Ishikawa (cell line): ENCODE results near the gene BCAR1.

ENCODE experiments used
- CEBPB ChIP-seq: IDR thresholded peaks from 2 replicates; pipeline ENCODE4 v1.6.1; 2012
- CREB1 ChIP-seq: IDR thresholded peaks from 2 replicates; pipeline ENCODE4 v1.6.1; 2012; ENCODE audit warnings: low read depth
- EGR1 ChIP-seq: IDR thresholded peaks from 2 replicates; pipeline ENCODE4 v1.6.1; 2012
- EP300 ChIP-seq: IDR thresholded peaks from 2 replicates; pipeline ENCODE4 v1.6.1; 2012; ENCODE audit warnings: borderline replicate concordance
- FOXM1 ChIP-seq: IDR thresholded peaks from 2 replicates; pipeline ENCODE4 v1.6.1; 2012; ENCODE audit warnings: low read depth, borderline replicate concordance
- NFIC ChIP-seq: IDR thresholded peaks from 2 replicates; pipeline ENCODE4 v1.6.1; 2012
- RAD21 ChIP-seq: IDR thresholded peaks from 2 replicates; pipeline ENCODE4 v1.6.1; 2012; ENCODE audit warnings: low read depth
- TAF1 ChIP-seq: IDR thresholded peaks from 2 replicates; pipeline ENCODE4 v1.6.1; 2012; ENCODE audit warnings: low read depth, mild to moderate bottlenecking
- TCF12 ChIP-seq: IDR thresholded peaks from 2 replicates; pipeline ENCODE4 v1.6.1; 2012; ENCODE audit warnings: low read depth
- TEAD4 ChIP-seq: IDR thresholded peaks from 2 replicates; pipeline ENCODE4 v1.6.1; 2012
- YY1 ChIP-seq: IDR thresholded peaks from 2 replicates; pipeline ENCODE4 v1.6.1; 2012; ENCODE audit warnings: low read depth
- ZBTB7A ChIP-seq: IDR thresholded peaks from 2 replicates; pipeline ENCODE4 v1.6.1; 2012; ENCODE audit warnings: low read depth
- TF ChIP-seq, protein P1 (sequence below): IDR thresholded peaks from 2 replicates; pipeline ENCODE4 v1.6.1; 2012
- TF ChIP-seq, protein P2 (sequence below): IDR thresholded peaks from 2 replicates; pipeline ENCODE4 v1.6.1; 2012
- TF ChIP-seq, protein P3 (sequence below): IDR thresholded peaks from 2 replicates; pipeline ENCODE4 v1.6.1; 2012; ENCODE audit warnings: low read depth, mild to moderate bottlenecking

Gene BCAR1

DNA sequence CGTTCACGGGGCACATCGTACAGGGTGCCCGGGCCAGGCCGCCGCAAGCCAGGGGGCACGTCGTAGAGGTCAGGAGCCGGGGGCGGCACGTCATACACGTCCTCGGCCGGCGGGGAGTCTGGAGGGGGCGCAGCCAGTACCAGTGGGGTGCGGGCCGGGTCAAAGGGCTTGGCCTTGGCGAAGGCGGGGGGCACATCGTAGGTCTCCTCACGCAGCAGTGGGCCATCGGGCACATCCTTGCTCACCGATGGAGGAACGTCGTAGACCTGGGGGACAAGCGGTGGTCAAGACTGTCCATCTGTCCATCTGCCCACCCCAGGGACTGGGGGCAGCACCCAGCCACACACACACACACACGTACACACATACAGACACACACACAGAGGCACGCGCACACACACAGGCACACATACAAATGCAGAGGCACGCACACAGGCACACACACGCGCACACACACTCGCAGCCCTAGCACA, 15.7 kb downstream of the BCAR1 start:
- TF ChIP-seq RAD21: no peak
- no peak for TF ChIP-seq YY1
- no peak for TF ChIP-seq TAF1
- TF ChIP-seq TCF12: no peak
- TF ChIP-seq NFIC: no peak
- TF ChIP-seq, protein P1, sequence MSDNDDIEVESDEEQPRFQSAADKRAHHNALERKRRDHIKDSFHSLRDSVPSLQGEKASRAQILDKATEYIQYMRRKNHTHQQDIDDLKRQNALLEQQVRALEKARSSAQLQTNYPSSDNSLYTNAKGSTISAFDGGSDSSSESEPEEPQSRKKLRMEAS: no peak
- TF ChIP-seq, protein P2, sequence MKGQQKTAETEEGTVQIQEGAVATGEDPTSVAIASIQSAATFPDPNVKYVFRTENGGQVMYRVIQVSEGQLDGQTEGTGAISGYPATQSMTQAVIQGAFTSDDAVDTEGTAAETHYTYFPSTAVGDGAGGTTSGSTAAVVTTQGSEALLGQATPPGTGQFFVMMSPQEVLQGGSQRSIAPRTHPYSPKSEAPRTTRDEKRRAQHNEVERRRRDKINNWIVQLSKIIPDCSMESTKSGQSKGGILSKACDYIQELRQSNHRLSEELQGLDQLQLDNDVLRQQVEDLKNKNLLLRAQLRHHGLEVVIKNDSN: no peak
- TF ChIP-seq TEAD4: no peak
- TF ChIP-seq, protein P3, sequence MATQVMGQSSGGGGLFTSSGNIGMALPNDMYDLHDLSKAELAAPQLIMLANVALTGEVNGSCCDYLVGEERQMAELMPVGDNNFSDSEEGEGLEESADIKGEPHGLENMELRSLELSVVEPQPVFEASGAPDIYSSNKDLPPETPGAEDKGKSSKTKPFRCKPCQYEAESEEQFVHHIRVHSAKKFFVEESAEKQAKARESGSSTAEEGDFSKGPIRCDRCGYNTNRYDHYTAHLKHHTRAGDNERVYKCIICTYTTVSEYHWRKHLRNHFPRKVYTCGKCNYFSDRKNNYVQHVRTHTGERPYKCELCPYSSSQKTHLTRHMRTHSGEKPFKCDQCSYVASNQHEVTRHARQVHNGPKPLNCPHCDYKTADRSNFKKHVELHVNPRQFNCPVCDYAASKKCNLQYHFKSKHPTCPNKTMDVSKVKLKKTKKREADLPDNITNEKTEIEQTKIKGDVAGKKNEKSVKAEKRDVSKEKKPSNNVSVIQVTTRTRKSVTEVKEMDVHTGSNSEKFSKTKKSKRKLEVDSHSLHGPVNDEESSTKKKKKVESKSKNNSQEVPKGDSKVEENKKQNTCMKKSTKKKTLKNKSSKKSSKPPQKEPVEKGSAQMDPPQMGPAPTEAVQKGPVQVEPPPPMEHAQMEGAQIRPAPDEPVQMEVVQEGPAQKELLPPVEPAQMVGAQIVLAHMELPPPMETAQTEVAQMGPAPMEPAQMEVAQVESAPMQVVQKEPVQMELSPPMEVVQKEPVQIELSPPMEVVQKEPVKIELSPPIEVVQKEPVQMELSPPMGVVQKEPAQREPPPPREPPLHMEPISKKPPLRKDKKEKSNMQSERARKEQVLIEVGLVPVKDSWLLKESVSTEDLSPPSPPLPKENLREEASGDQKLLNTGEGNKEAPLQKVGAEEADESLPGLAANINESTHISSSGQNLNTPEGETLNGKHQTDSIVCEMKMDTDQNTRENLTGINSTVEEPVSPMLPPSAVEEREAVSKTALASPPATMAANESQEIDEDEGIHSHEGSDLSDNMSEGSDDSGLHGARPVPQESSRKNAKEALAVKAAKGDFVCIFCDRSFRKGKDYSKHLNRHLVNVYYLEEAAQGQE: no peak

DNA sequence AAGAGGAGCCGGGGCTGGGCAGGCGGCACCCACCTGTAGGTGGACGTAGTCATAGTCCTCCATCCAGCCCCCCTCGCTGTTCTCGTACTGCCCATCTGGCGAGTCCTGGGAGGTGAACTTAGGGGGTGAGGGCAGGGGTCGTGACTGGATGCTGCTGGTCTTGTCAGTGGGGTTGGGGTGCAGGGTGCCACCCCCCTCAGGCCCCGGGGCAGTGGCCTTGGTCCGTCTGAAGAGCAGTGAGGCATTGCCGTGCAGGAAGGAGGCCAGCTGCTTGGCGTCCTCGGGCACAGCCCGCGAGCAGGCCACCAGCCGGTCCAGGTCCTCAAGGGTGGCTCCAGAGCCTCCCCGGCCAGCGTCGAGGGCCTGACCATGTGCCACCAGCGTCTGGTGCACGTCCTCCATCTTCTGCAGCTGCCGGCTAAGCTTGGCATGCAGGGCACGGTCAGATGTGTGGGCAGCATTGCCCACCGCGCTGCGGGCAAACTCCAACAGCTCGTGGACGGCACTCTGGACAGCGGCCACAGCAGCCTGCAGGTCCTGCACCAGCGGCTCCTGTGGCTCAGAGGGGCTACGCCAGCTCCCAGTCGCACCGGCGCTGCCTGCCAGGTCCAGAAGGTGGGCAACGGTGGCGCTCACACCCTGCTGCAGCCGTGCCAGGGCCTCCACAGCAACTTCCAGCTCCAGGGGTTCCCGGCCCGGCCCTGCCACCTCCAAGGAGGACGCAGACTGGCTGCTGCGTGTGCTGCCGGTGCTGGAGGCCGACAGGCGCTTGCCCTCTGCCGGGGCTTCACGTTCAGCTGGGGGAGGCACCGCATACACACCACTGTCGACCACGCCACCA, 16.3 kb downstream of the BCAR1 start:
- TF ChIP-seq EP300: no peak
- TF ChIP-seq, protein P1: no peak
- TF ChIP-seq YY1: no peak
- TF ChIP-seq TAF1: no peak
- TF ChIP-seq, protein P3: no peak
- no peak for TF ChIP-seq TCF12
- TF ChIP-seq FOXM1: no peak
- no peak for TF ChIP-seq CREB1
- TF ChIP-seq NFIC: no peak
- TF ChIP-seq, protein P2: no peak
- TF ChIP-seq RAD21: no peak
- TF ChIP-seq CEBPB: no peak
- TF ChIP-seq EGR1: no peak
- TF ChIP-seq ZBTB7A: no peak
- TF ChIP-seq TEAD4: no peak

DNA sequence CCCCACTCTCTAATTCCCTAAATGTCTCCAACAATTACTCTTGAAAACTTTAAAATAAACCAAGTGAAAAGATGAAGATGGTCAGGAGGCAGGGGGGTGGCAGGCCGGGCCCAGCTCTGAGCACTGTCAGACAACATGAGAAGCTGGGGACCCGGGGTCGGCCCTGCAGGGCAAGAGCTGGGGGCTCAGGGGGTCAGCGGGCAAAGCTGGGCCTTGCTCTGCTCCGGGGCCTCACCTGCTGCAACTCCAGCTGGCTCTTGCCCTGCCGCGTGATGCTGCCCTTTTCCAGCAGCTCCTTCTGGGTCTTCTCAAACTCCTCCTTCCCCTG, 17.8 kb downstream of the BCAR1 start:
- TF ChIP-seq FOXM1 (no peak), EP300 (no peak), ZBTB7A (no peak), TCF12 (no peak), CREB1 (no peak), TAF1 (no peak), TEAD4 (no peak), EGR1 (no peak), RAD21 (no peak), NFIC (no peak), CEBPB (no peak), YY1 (no peak)
- TF ChIP-seq, protein P2: no peak
- TF ChIP-seq, protein P1: no peak
- TF ChIP-seq, protein P3: no peak

DNA sequence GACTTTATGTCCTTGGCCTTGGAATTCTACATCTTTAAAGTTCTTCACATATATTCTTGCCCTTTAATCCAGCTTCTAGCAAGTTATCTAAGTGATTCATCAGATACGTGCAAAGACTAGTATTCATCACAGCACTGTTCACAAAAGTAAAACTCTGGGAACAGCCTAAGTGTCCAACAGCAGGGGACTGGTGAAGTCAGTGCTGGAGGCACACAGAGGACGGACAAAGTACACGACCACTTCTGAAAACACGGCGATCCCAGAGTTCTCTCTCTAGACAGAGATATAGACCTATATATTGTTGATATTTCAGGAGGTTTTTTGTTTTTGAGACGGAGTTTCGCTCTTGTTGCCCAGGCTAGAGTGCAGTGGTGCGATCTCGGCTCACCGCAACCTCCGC, 19.9 kb downstream of the BCAR1 start:
- TF ChIP-seq EP300 (no peak), TCF12 (no peak), TEAD4 (no peak), RAD21 (no peak), ZBTB7A (no peak), FOXM1 (no peak), NFIC (no peak), CEBPB (no peak), EGR1 (no peak), TAF1 (no peak), CREB1 (no peak)
- TF ChIP-seq, protein P3: no peak
